Neural cell (in vitro differentiated cells): ENCODE data around the gene GNL3. TPM values are rescaled to one million over a fixed set of nuclear protein-coding genes. Genes with fewer than 3 reads are reported as not detected.

Experiments used
- H2AFZ ChIP-seq: fragments of 200-600, 300-800 bp; sonication (generic), shearing (Covaris generic); 2 replicates; pipeline ENCODE4 v1.6.0; 2014; ENCODE audit warnings: low read depth, mild to moderate bottlenecking, antibody characterized with exemption, low read length, moderate library complexity
- H3F3A ChIP-seq: fragments of 200-600 bp; shearing (Covaris generic); 2 replicates; pipeline ENCODE4 v1.6.1; 2016; ENCODE audit warnings: mild to moderate bottlenecking, moderate library complexity, mixed read lengths, antibody characterized with exemption, low read length; ENCODE audit not compliant: insufficient read depth, poor library complexity, severe bottlenecking
- H3K27ac ChIP-seq: fragments of 200-600, 300-800 bp; sonication (generic), shearing (Covaris generic); 2 replicates; pipeline ENCODE4 v1.5.1; 2014; ENCODE audit warnings: mild to moderate bottlenecking, low read length, moderate library complexity
- H3K27me3 ChIP-seq: fragments of 300-800, 200-600 bp; sonication (generic), shearing (Covaris generic); 2 replicates; pipeline ENCODE4 v1.6.0; 2014; ENCODE audit warnings: mild to moderate bottlenecking, low read depth, low read length, moderate library complexity; ENCODE audit not compliant: insufficient read depth
- H3K36me3 ChIP-seq: fragments of 300-800, 200-600 bp; sonication (generic), shearing (Covaris generic); 2 replicates; pipeline ENCODE4 v1.5.1; 2014; ENCODE audit warnings: mild to moderate bottlenecking, antibody characterized with exemption, low read length, moderate library complexity; ENCODE audit not compliant: insufficient read depth
- H3K4me2 ChIP-seq: fragments of 300-800, 200-600 bp; sonication (generic), shearing (Covaris generic); 2 replicates; pipeline ENCODE4 v1.6.0; 2014; ENCODE audit warnings: mild to moderate bottlenecking, low read length
- H3K4me3 ChIP-seq: fragments of 300-800, 200-600 bp; sonication (generic), shearing (Covaris generic); 2 replicates; pipeline ENCODE4 v1.5.1; 2014; ENCODE audit warnings: mild to moderate bottlenecking, low read length, moderate library complexity
- H3K79me2 ChIP-seq: fragments of 200-600 bp; shearing (Covaris generic); replicated peaks from 2 replicates; pipeline ENCODE4 v1.6.0; 2014; ENCODE audit warnings: mild to moderate bottlenecking, low read length, moderate library complexity; ENCODE audit not compliant: insufficient read depth
- H3K9ac ChIP-seq: fragments of 300-800, 200-600 bp; sonication (generic), shearing (Covaris generic); 2 replicates; pipeline ENCODE4 v1.6.1; 2016; ENCODE audit warnings: mild to moderate bottlenecking, low read length, mixed read lengths
- H3K9me2 ChIP-seq: fragments of 200-600 bp; shearing (Covaris generic); 2 replicates; pipeline ENCODE4 v1.6.1; 2016; ENCODE audit warnings: mild to moderate bottlenecking, low read length, mixed read lengths; ENCODE audit not compliant: insufficient read depth
- H3K9me3 ChIP-seq: fragments of 200-600, 300-800 bp; sonication (generic), shearing (Covaris generic); 2 replicates; pipeline ENCODE4 v1.6.1; 2016; ENCODE audit warnings: mild to moderate bottlenecking, mixed run types, low read length, moderate library complexity, mixed read lengths
- H4K20me1 ChIP-seq: fragments of 200-600 bp; shearing (Covaris generic); 2 replicates; pipeline ENCODE4 v1.6.1; 2016; ENCODE audit warnings: mild to moderate bottlenecking, mixed run types; ENCODE audit not compliant: insufficient read depth
- EP300 ChIP-seq: fragments of 450-650 bp; conservative IDR thresholded peaks from 2 replicates; pipeline ENCODE4 v1.6.1; 2014; ENCODE audit warnings: antibody characterized with exemption, mild to moderate bottlenecking, moderate library complexity; ENCODE audit not compliant: poor library complexity, severe bottlenecking
- EZH2 ChIP-seq: fragments of 200-600, 300-800 bp; shearing (Covaris generic), sonication (generic); IDR thresholded peaks from 2 replicates; pipeline ENCODE4 v1.6.1; 2014; ENCODE audit warnings: antibody characterized with exemption, low read length, borderline replicate concordance, mild to moderate bottlenecking; ENCODE audit not compliant: insufficient read depth, poor library complexity, severe bottlenecking
- MXI1 ChIP-seq: fragments of 450-650 bp; conservative IDR thresholded peaks from 2 replicates; pipeline ENCODE4 v1.6.1; 2014; ENCODE audit warnings: antibody characterized with exemption, mild to moderate bottlenecking; ENCODE audit not compliant: poor library complexity, severe bottlenecking
- POLR2AphosphoS5 ChIP-seq: IDR thresholded peaks from 2 replicates; pipeline ENCODE4 v1.6.1; 2012
- RAD21 ChIP-seq: fragments of 450-650 bp; conservative IDR thresholded peaks from 2 replicates; pipeline ENCODE4 v1.6.1; 2014; ENCODE audit warnings: antibody characterized with exemption, mild to moderate bottlenecking, moderate library complexity
- SMC3 ChIP-seq: fragments of 450-650 bp; conservative IDR thresholded peaks from 2 replicates; pipeline ENCODE4 v1.6.1; 2014; ENCODE audit warnings: antibody characterized with exemption, mild to moderate bottlenecking, moderate library complexity; ENCODE audit not compliant: poor library complexity
- TAF1 ChIP-seq: IDR thresholded peaks from 2 replicates; pipeline ENCODE4 v1.6.1; 2012; ENCODE audit warnings: low read depth
- polyA plus RNA-seq: library from polyadenylated mRNA; depleted of rRNA; stranded (reverse); fragments of >200 nt; gene quantifications from 2 replicates; pipeline ENCODE4 v1.2.3, GENCODE V29; 2014
- TF ChIP-seq, protein P1 (sequence below): fragments of 450-650 bp; IDR thresholded peaks from 2 replicates; pipeline ENCODE4 v1.5.1; 2014; ENCODE audit warnings: antibody characterized with exemption, mild to moderate bottlenecking, moderate library complexity; ENCODE audit not compliant: poor library complexity, severe bottlenecking
- TF ChIP-seq, protein P2 (sequence below): IDR thresholded peaks from 2 replicates; pipeline ENCODE4 v1.6.1; 2012; ENCODE audit warnings: borderline replicate concordance

GNL3 gene
- polyA plus RNA-seq, 1 donor from 2014 or later: 133 TPM

DNA sequence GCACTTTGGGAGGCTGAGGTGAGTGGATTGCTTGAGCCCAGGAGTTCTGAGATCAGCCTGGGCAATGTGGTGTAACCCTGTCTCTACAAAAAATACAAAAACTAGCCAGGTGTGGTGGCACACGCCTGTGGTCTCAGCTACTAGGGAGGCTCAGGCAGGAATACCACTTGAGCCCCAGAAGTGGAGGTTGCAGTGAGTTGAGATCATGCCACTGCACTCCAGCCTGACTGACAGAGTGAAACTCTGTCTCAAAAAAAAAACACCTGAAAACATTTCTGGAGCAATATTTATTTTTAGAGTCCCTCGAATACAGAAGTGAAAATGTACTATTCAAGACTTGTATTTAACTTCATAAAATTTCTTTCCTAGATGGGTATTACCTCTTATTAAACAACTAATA lies 24.7 kb downstream of the GNL3 start:
- Histone ChIP-seq H2AFZ (no peak overlapping the region), H3K79me2 (peaks cover 18% of the 10 kb centered on the region), H4K20me1 (no peaks in the 10 kb centered on the region), H3K9me3 (no peaks in the 10 kb centered on the region), H3K9ac (no peak overlapping the region), H3K9me2 (no peaks in the 10 kb centered on the region), H3K27ac (no peak overlapping the region), H3K4me3 (no peak overlapping the region), H3K36me3 (no peaks in the 10 kb centered on the region), H3K4me2 (no peak overlapping the region), H3K27me3 (no peaks in the 10 kb centered on the region), H3F3A (no peaks in the 10 kb centered on the region)
- TF ChIP-seq MXI1 (no peak), EZH2 (no peak), POLR2AphosphoS5 (no peak), SMC3 (no peak), EP300 (no peak), RAD21 (no peak), TAF1 (no peak)
- TF ChIP-seq, protein P1, sequence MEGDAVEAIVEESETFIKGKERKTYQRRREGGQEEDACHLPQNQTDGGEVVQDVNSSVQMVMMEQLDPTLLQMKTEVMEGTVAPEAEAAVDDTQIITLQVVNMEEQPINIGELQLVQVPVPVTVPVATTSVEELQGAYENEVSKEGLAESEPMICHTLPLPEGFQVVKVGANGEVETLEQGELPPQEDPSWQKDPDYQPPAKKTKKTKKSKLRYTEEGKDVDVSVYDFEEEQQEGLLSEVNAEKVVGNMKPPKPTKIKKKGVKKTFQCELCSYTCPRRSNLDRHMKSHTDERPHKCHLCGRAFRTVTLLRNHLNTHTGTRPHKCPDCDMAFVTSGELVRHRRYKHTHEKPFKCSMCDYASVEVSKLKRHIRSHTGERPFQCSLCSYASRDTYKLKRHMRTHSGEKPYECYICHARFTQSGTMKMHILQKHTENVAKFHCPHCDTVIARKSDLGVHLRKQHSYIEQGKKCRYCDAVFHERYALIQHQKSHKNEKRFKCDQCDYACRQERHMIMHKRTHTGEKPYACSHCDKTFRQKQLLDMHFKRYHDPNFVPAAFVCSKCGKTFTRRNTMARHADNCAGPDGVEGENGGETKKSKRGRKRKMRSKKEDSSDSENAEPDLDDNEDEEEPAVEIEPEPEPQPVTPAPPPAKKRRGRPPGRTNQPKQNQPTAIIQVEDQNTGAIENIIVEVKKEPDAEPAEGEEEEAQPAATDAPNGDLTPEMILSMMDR: no peak
- TF ChIP-seq, protein P2, sequence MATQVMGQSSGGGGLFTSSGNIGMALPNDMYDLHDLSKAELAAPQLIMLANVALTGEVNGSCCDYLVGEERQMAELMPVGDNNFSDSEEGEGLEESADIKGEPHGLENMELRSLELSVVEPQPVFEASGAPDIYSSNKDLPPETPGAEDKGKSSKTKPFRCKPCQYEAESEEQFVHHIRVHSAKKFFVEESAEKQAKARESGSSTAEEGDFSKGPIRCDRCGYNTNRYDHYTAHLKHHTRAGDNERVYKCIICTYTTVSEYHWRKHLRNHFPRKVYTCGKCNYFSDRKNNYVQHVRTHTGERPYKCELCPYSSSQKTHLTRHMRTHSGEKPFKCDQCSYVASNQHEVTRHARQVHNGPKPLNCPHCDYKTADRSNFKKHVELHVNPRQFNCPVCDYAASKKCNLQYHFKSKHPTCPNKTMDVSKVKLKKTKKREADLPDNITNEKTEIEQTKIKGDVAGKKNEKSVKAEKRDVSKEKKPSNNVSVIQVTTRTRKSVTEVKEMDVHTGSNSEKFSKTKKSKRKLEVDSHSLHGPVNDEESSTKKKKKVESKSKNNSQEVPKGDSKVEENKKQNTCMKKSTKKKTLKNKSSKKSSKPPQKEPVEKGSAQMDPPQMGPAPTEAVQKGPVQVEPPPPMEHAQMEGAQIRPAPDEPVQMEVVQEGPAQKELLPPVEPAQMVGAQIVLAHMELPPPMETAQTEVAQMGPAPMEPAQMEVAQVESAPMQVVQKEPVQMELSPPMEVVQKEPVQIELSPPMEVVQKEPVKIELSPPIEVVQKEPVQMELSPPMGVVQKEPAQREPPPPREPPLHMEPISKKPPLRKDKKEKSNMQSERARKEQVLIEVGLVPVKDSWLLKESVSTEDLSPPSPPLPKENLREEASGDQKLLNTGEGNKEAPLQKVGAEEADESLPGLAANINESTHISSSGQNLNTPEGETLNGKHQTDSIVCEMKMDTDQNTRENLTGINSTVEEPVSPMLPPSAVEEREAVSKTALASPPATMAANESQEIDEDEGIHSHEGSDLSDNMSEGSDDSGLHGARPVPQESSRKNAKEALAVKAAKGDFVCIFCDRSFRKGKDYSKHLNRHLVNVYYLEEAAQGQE: no peak

DNA sequence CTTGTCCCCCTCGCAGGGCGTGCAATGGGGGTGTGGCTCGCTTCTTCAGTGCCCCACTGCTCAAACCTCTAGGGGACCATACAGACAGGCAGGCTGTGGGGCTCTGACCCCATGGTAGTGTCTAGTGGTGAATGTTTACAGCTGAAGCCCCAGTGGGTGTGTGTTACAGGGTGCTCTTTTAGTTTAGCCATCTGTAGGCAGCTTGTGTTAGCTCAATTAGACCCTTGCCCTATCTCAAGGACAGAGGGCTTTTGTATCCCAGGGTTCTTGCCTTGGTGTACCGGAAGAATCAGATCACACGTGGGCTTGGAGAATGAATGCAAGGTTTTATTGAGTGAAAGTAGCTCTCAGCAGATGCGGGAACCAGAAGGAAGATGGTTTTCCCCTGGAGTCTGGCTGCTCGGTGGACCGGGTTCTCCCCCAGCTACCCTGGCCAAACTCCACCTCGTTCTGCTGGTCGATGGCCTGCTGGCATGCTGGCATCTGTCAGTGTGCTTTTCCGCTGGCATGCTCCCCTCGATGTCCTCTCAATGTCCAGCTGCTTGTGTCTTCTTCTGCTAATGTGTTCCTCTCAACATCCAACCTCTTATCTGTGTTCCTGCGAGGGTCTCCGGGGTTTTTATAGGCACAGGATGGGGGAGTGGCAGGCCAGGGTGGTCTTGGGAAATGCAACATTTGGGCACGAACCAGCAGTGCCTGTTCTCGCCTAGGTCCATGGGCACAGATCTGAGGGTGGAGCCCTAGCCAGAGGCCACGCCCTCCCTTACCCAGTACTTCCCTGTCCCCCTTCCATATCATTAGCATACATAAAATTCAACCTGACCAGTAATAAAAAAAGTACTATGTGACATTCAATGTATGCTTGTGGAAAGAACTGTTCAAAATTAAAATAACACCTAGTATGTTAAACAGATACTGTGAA lies 26.7 kb downstream of the GNL3 start:
- no peak overlapping the region for H3K27ac ChIP-seq
- no peak overlapping the region for H2AFZ ChIP-seq
- H3K9me3 ChIP-seq: no peaks in the 10 kb centered on the region
- no peak for TF ChIP-seq EP300
- TF ChIP-seq MXI1: no peak
- no peak for TF ChIP-seq TAF1
- TF ChIP-seq, protein P2: no peak
- TF ChIP-seq POLR2AphosphoS5: no peak
- TF ChIP-seq SMC3: no peak
- no peak for TF ChIP-seq RAD21
- no peak for TF ChIP-seq EZH2
- TF ChIP-seq, protein P1: no peak
- no peak overlapping the region for H3K4me2 ChIP-seq
- no peaks in the 10 kb centered on the region for H4K20me1 ChIP-seq
- no peaks in the 10 kb centered on the region for H3K9me2 ChIP-seq
- no peak overlapping the region for H3K9ac ChIP-seq
- H3K36me3 ChIP-seq: no peaks in the 10 kb centered on the region
- H3K4me3 ChIP-seq: no peak overlapping the region
- H3K79me2 ChIP-seq: peaks cover 3% of the 10 kb centered on the region
- H3K27me3 ChIP-seq: no peaks in the 10 kb centered on the region
- no peaks in the 10 kb centered on the region for H3F3A ChIP-seq
